Chondrocyte (in vitro differentiated cells): ENCODE results near the gene ITPR3. TPM values are rescaled to one million over a fixed set of nuclear protein-coding genes. Genes with fewer than 3 reads are reported as not detected.

Experiments used
- DNase-seq: peaks from one replicate; pipeline ENCODE4 v3.0.0; 2021; ENCODE audit warnings: mixed read lengths, low spot score
- H3K27ac Mint-ChIP-seq: one replicate; pipeline ENCODE4 v1.8.0; 2021; ENCODE audit warnings: mild to moderate bottlenecking, moderate library complexity, mixed read lengths; ENCODE audit not compliant: unreplicated experiment
- H3K27me3 Mint-ChIP-seq: 2 replicates; pipeline ENCODE4 v1.8.0; 2021; ENCODE audit warnings: low read depth, mixed read lengths
- H3K36me3 Mint-ChIP-seq: 2 replicates; pipeline ENCODE4 v1.8.0; 2021; ENCODE audit warnings: low read depth, mixed read lengths
- H3K4me1 Mint-ChIP-seq: 2 replicates; pipeline ENCODE4 v1.8.0; 2021; ENCODE audit warnings: low read depth, mild to moderate bottlenecking, mixed read lengths
- H3K4me3 Mint-ChIP-seq: one replicate; pipeline ENCODE4 v1.8.0; 2021; ENCODE audit warnings: mild to moderate bottlenecking, moderate library complexity, mixed read lengths; ENCODE audit not compliant: unreplicated experiment
- H3K9me3 Mint-ChIP-seq: 2 replicates; pipeline ENCODE4 v1.8.0; 2021; ENCODE audit warnings: low read depth, mixed read lengths
- total RNA-seq: library from RNA; stranded (reverse); gene quantifications from 3 replicates; pipeline ENCODE4 v1.2.1, GENCODE V29; 2021
- TF ChIP-seq, protein P1 (sequence below): fragments of 200-600 bp; sonication (generic); IDR thresholded peaks from 2 replicates; pipeline ENCODE4 v1.5.0; 2021; ENCODE audit warnings: antibody characterized with exemption, mild to moderate bottlenecking, moderate library complexity

Gene ITPR3
- total RNA-seq, 1 donor from 2014 or later, result 10.0 TPM

DNA sequence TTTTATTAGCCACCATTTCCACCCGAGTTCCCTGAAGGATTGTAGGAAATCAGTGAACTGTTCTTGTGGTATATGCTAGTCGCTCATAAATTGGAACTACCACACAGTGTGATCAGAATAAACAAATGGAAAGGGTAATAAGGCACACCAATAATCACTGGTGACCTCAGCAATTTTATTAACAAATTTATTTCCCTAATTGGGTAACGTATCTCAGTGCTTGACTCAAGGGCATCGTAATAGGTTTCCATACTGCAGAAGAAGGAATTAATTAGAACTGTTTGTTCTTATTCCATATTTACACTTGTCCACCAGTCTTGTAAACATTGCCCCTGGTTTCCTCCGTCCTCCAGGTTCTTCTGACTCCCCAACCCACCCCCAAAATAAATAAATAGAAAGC is 100.4 kb downstream of the ITPR3 start:
- Mint-ChIP-seq H3K4me1 (peaks cover 11% of the 10 kb centered on the region), H3K27me3 (peaks cover 2% of the 10 kb centered on the region), H3K27ac (no peak overlapping the region), H3K9me3 (no peaks in the 10 kb centered on the region), H3K36me3 (no peaks in the 10 kb centered on the region), H3K4me3 (no peak overlapping the region)
- TF ChIP-seq, protein P1, sequence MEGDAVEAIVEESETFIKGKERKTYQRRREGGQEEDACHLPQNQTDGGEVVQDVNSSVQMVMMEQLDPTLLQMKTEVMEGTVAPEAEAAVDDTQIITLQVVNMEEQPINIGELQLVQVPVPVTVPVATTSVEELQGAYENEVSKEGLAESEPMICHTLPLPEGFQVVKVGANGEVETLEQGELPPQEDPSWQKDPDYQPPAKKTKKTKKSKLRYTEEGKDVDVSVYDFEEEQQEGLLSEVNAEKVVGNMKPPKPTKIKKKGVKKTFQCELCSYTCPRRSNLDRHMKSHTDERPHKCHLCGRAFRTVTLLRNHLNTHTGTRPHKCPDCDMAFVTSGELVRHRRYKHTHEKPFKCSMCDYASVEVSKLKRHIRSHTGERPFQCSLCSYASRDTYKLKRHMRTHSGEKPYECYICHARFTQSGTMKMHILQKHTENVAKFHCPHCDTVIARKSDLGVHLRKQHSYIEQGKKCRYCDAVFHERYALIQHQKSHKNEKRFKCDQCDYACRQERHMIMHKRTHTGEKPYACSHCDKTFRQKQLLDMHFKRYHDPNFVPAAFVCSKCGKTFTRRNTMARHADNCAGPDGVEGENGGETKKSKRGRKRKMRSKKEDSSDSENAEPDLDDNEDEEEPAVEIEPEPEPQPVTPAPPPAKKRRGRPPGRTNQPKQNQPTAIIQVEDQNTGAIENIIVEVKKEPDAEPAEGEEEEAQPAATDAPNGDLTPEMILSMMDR, result no peak
- DNase-seq, result no peak

DNA sequence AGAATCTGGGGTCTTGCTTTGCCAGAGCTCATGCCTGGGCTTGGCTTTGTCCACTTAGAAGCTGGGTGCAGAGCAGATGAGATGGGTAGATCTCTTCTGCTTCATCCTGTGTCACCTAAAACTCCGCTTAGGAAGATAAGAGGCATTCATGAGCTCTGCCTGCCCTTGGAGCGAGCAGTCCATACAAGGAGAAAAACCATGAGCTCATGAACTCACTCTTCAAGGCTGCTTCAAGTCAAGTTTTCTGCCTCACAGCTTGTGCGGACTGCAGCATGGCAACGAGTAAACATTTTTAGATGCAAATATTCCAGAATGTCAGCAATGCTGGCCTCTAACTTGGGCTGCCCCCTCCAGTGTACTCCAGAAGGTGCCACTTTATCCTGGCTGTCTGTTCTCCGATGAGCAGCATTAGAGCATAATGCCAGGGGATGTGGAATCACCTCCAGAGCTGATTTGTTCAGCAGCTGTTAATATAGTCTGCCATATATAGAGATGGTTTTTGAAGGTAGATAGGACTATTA is 101.0 kb downstream of the ITPR3 start:
- H3K27ac Mint-ChIP-seq, result no peak overlapping the region
- H3K36me3 Mint-ChIP-seq, result peaks cover 2% of the 10 kb centered on the region
- DNase-seq, result no peak
- H3K27me3 Mint-ChIP-seq, result peaks cover 2% of the 10 kb centered on the region
- peaks cover 11% of the 10 kb centered on the region for H3K4me1 Mint-ChIP-seq
- H3K9me3 Mint-ChIP-seq, result no peaks in the 10 kb centered on the region
- H3K4me3 Mint-ChIP-seq, result no peak overlapping the region
- TF ChIP-seq, protein P1, result no peak

DNA sequence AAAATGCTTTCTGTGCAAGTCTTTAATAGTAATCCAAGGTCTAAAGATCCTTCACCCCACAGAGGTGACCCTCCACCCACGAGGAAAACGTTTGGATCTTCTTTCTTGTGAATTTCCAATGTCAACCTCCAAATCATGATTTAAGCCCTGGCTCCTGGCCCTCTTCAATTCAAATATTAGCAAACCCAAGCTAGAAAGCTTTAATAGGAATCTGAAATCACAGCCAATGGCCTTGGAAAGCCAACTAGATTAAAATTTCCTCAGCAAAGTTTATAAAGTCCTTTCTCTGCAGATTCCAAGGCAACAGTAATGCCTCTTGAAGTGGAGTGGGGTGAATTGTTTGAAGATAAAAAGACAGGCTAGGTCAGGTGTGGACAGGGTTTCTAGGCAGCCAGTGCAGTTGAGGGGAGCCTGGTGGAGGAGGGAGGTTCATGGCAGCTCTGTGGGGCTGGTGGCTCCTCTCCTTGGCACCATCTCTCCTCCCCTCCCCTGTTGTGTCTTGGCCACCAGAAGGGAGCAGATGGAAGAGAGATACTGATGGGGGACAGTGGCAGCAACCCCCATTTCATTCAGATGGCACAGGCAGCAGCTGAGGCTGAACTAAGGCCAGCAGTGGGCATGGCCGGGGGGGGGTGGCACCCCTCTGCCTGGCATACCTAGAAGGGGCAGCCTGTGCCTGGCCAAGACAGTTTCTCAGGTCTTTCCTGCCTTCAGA is 102.4 kb downstream of the ITPR3 start:
- peak; percentile 35 for DNase-seq
- Mint-ChIP-seq H3K4me3 (no peak overlapping the region), H3K27ac (no peak overlapping the region), H3K9me3 (no peaks in the 10 kb centered on the region), H3K4me1 (peaks cover under 1% of the 10 kb centered on the region), H3K36me3 (peaks cover 3% of the 10 kb centered on the region), H3K27me3 (peaks cover 2% of the 10 kb centered on the region)
- TF ChIP-seq, protein P1, result no peak

DNA sequence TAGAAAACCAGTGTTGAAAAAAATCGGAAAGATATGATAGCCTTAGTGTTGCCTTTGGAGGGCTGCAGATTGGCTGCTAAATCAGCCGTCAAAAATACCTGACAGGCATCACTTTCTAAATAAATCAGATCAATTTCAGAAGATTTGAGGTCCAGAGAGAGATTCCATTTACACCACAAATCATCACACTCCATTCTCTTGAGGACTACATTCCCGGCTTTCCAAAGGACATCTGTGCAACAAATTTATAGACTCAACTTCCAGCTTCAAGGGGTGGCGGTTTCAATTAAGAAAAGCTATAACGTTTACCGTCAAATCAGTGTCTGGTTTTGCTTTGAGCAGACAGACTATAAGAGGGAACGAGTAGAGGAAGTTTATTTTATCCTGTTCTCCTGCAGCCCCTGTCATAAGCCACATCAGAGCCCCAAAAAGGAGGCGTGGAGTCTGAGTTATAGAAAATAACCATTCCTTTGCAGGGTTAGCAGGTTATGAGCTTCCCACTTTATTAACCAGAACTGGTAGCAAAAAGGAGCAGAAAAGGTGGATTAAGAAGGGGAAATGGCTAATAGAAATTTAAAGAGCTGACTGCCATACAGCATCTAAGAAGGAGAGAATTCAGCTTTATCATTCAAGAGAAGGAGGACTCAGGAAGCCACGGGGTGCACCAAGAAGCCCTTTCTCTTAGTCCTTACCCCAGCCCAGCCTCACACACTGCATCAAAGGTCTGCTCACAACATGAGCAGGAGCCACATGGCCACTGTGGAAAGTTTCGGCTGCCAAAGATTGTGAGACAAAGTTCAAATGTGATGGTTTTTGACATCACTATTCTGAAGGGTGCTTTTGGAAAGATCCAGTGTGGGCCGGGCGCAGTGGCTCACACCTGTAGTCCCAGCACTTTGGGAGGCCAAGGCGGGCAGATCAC is 103.2 kb downstream of the ITPR3 start:
- H3K4me1 Mint-ChIP-seq, result no peaks in the 10 kb centered on the region
- TF ChIP-seq, protein P1, result no peak
- H3K9me3 Mint-ChIP-seq, result no peaks in the 10 kb centered on the region
- H3K27me3 Mint-ChIP-seq, result peaks cover 2% of the 10 kb centered on the region
- no peak overlapping the region for H3K4me3 Mint-ChIP-seq
- peaks cover 3% of the 10 kb centered on the region for H3K36me3 Mint-ChIP-seq
- no peak overlapping the region for H3K27ac Mint-ChIP-seq
- DNase-seq, result peak; percentile 30

DNA sequence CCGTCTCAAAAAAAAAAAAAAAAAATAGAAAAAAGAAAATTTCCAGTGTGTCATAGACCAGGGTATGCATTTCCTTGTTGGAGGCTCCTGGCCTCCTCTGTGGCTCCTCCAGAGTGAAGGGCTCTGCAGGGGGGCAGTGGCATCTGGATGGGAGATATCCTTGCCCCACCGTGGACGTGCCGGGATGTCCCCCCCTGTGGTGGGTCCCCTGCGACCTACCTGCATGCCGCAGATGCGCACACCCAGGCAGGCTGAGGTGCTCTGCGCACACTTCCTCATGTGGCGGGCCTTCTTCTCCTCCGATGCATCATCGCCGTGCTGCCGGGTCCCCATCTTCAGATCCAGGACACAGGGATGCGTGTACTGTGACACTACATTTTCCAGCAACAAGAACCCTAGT is 104.1 kb downstream of the ITPR3 start:
- TF ChIP-seq, protein P1, result no peak
- peaks cover 3% of the 10 kb centered on the region for H3K36me3 Mint-ChIP-seq
- H3K27ac Mint-ChIP-seq, result no peak overlapping the region
- H3K4me1 Mint-ChIP-seq, result no peaks in the 10 kb centered on the region
- H3K27me3 Mint-ChIP-seq, result peaks cover 2% of the 10 kb centered on the region
- DNase-seq, result peak; percentile 3
- H3K4me3 Mint-ChIP-seq, result no peak overlapping the region
- H3K9me3 Mint-ChIP-seq, result no peaks in the 10 kb centered on the region
